Fibroblast of gingiva (primary cell): Measurements from ENCODE around the gene DNASE1L2.

Source experiments
- DNase-seq: peaks from one replicate; pipeline ENCODE4 v3.0.0-alpha.2; 2011; ENCODE audit warnings: low read depth

The DNASE1L2 gene

GRCh38 chr16:2226245-2226793 lies 9.9 kb upstream of the DNASE1L2 start:
- DNase-seq, result no peak

- DNase-seq, result no peak
Observed at GRCh38 chr16:2226918-2227317, 9.3 kb upstream of the DNASE1L2 start.

GRCh38 chr16:2228161-2228824 lies 8.0 kb upstream of the DNASE1L2 start:
- DNase-seq, result no peak

GRCh38 chr16:2229091-2229490 lies 7.2 kb upstream of the DNASE1L2 start:
- DNase-seq, result no peak

- DNase-seq, result no peak
Observed at GRCh38 chr16:2229632-2230250, 6.5 kb upstream of the DNASE1L2 start.

- no peak for DNase-seq
Observed at GRCh38 chr16:2230376-2230775, 5.9 kb upstream of the DNASE1L2 start.

- no peak for DNase-seq
Observed at GRCh38 chr16:2231016-2231931, 5.0 kb upstream of the DNASE1L2 start.

GRCh38 chr16:2232094-2232990 lies 3.9 kb upstream of the DNASE1L2 start:
- no peak for DNase-seq

GRCh38 chr16:2233046-2233775 lies 3.0 kb upstream of the DNASE1L2 start:
- no peak for DNase-seq

- DNase-seq, result no peak
Observed at GRCh38 chr16:2233872-2234812, 2.1 kb upstream of the DNASE1L2 start.

- DNase-seq, result no peak
Observed at GRCh38 chr16:2234813-2235170, 1.5 kb upstream of the DNASE1L2 start.

- DNase-seq, result no peak
Observed at GRCh38 chr16:2235234-2235651, 1.0 kb upstream of the DNASE1L2 start.

- no peak for DNase-seq
Observed at GRCh38 chr16:2235695-2236336, 428 bp upstream of the DNASE1L2 start.

GRCh38 chr16:2237102-2237482 lies 848 bp downstream of the DNASE1L2 start:
- no peak for DNase-seq

- no peak for DNase-seq
Observed at GRCh38 chr16:2237493-2238149, 1.4 kb downstream of the DNASE1L2 start.

- DNase-seq, result no peak
Observed at GRCh38 chr16:2238150-2238837, 2.0 kb downstream of the DNASE1L2 start.

GRCh38 chr16:2238838-2239675 lies 2.8 kb downstream of the DNASE1L2 start:
- peak; percentile 26 for DNase-seq
